ENCODE results near the gene DMTF1.
"Not testable (repeated sequence)": the region's sequence is repeated elsewhere in the genome, so short reads cannot be mapped to it uniquely, and the experiment has no call there.

Gene DMTF1

GRCh38 chr7:87225696-87226095 lies 73.4 kb downstream of the DMTF1 start:
- no peak for DNase-seq

GRCh38 chr7:87226495-87226894 lies 74.2 kb downstream of the DMTF1 start:
- no peak for DNase-seq

GRCh38 chr7:87231258-87231657 lies 79.0 kb downstream of the DMTF1 start:
- no peak for DNase-seq

- DNase-seq: no peak
Observed at GRCh38 chr7:87231711-87232110, 79.5 kb downstream of the DMTF1 start.

- DNase-seq: no peak
Observed at GRCh38 chr7:87234949-87235348, 82.7 kb downstream of the DMTF1 start.

GRCh38 chr7:87238464-87239051 lies 86.3 kb downstream of the DMTF1 start:
- DNase-seq: not testable (repeated sequence)

GRCh38 chr7:87245671-87246070 lies 93.4 kb downstream of the DMTF1 start:
- DNase-seq: not testable (repeated sequence)
